Measurements from ENCODE around the gene FCSK. TPM values are rescaled to one million over a fixed set of nuclear protein-coding genes. Genes with fewer than 3 reads are reported as not detected.

Gene FCSK
- polyA plus RNA-seq, 1 donor from 2014 or later: 10.7 TPM

GRCh38 chr16:70494777-70495176, 40.4 kb downstream of the FCSK start:
- Histone ChIP-seq H3K36me3 (ENCODE audit: insufficient read depth, low read length) (no peaks in the 10 kb centered on the region), H3K9me2 (ENCODE audit: insufficient read depth, low read length) (no peaks in the 10 kb centered on the region), H3K27ac (ENCODE audit: low read length) (no peak overlapping the region), H2AFZ (ENCODE audit: low read depth, low read length) (no peak overlapping the region), H3K79me2 (replicated peaks; ENCODE audit: insufficient read depth, low read length) (no peaks in the 10 kb centered on the region), H3K9ac (ENCODE audit: low read length) (no peak overlapping the region), H4K20me1 (ENCODE audit: insufficient read depth) (no peaks in the 10 kb centered on the region), H3K4me3 (ENCODE audit: low read length) (no peak overlapping the region), H3K9me3 (ENCODE audit: low read length) (no peaks in the 10 kb centered on the region), H3F3A (ENCODE audit: insufficient read depth, low read length, poor library complexity, severe bottlenecking) (no peaks in the 10 kb centered on the region), H3K4me2 (ENCODE audit: low read length) (no peak overlapping the region), H3K27me3 (ENCODE audit: insufficient read depth, low read depth, low read length) (no peaks in the 10 kb centered on the region)
- TF ChIP-seq EZH2 (IDR thresholded peaks at IDR 0.05; ENCODE audit: borderline replicate concordance, insufficient read depth, low read length, poor library complexity, severe bottlenecking) (no peak), POLR2AphosphoS5 (IDR thresholded peaks at IDR 0.05) (no peak), SMC3 (conservative IDR thresholded peaks at IDR 0.05; ENCODE audit: poor library complexity) (no peak), EP300 (conservative IDR thresholded peaks at IDR 0.05; ENCODE audit: poor library complexity, severe bottlenecking) (no peak), RAD21 (conservative IDR thresholded peaks at IDR 0.05) (no peak), MXI1 (conservative IDR thresholded peaks at IDR 0.05; ENCODE audit: poor library complexity, severe bottlenecking) (no peak), TAF1 (IDR thresholded peaks at IDR 0.05; ENCODE audit: low read depth) (no peak), CTCF (IDR thresholded peaks at IDR 0.05; ENCODE audit: poor library complexity, severe bottlenecking) (no peak)
- TF ChIP-seq, protein P1, sequence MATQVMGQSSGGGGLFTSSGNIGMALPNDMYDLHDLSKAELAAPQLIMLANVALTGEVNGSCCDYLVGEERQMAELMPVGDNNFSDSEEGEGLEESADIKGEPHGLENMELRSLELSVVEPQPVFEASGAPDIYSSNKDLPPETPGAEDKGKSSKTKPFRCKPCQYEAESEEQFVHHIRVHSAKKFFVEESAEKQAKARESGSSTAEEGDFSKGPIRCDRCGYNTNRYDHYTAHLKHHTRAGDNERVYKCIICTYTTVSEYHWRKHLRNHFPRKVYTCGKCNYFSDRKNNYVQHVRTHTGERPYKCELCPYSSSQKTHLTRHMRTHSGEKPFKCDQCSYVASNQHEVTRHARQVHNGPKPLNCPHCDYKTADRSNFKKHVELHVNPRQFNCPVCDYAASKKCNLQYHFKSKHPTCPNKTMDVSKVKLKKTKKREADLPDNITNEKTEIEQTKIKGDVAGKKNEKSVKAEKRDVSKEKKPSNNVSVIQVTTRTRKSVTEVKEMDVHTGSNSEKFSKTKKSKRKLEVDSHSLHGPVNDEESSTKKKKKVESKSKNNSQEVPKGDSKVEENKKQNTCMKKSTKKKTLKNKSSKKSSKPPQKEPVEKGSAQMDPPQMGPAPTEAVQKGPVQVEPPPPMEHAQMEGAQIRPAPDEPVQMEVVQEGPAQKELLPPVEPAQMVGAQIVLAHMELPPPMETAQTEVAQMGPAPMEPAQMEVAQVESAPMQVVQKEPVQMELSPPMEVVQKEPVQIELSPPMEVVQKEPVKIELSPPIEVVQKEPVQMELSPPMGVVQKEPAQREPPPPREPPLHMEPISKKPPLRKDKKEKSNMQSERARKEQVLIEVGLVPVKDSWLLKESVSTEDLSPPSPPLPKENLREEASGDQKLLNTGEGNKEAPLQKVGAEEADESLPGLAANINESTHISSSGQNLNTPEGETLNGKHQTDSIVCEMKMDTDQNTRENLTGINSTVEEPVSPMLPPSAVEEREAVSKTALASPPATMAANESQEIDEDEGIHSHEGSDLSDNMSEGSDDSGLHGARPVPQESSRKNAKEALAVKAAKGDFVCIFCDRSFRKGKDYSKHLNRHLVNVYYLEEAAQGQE (IDR thresholded peaks at IDR 0.05; ENCODE audit: borderline replicate concordance): no peak

DNA sequence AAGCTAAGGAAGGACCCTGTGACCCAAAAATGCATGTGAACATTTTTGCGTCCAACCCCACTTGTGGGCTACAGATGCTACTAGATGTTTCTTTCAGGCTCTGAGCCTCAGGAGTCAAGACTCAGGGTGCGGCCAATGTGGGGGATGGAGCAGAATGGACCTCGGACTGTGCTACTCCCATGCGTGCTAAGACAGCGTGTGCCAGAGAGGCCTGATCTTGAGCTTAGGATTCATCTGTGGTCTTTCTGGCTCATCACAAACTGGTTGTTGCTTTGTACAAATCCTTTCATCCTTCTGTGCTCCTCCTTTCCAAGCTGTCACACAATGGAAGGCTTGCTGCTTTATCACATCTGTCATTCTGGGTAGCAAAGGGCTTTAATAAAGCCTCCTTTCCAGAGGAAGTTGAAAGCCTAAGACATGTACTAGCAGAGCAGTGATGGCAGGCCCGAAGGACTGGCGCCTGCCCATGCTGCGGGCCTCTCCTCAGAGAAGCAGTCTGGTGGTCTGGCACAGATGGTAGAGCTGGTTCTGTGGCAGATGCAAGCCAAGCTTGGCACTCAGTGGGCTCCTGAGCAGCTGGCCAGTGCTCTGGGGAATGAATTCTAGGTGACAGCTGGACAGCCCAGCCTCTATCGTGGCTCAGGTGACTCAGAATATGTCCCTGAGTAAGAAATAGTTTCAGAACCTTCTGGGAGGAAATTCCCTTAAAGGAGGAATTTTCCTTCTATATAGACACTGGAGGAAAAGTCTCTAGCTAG, 41.2 kb downstream of the FCSK start:
- TF ChIP-seq SMC3 (conservative IDR thresholded peaks at IDR 0.05; ENCODE audit: poor library complexity) (no peak), EZH2 (IDR thresholded peaks at IDR 0.05; ENCODE audit: borderline replicate concordance, insufficient read depth, low read length, poor library complexity, severe bottlenecking) (no peak), CTCF (IDR thresholded peaks at IDR 0.05; ENCODE audit: poor library complexity, severe bottlenecking) (no peak), TAF1 (IDR thresholded peaks at IDR 0.05; ENCODE audit: low read depth) (no peak), EP300 (conservative IDR thresholded peaks at IDR 0.05; ENCODE audit: poor library complexity, severe bottlenecking) (no peak), RAD21 (conservative IDR thresholded peaks at IDR 0.05) (no peak), POLR2AphosphoS5 (IDR thresholded peaks at IDR 0.05) (no peak), MXI1 (conservative IDR thresholded peaks at IDR 0.05; ENCODE audit: poor library complexity, severe bottlenecking) (no peak)
- TF ChIP-seq, protein P1 (IDR thresholded peaks at IDR 0.05; ENCODE audit: borderline replicate concordance): no peak
- no peak overlapping the region for H3K4me3 ChIP-seq (ENCODE audit: low read length)
- H3K4me2 ChIP-seq (ENCODE audit: low read length): no peak overlapping the region
- H3K9me3 ChIP-seq (ENCODE audit: low read length): no peaks in the 10 kb centered on the region
- H2AFZ ChIP-seq (ENCODE audit: low read depth, low read length): no peak overlapping the region
- no peaks in the 10 kb centered on the region for H4K20me1 ChIP-seq (ENCODE audit: insufficient read depth)
- H3K36me3 ChIP-seq (ENCODE audit: insufficient read depth, low read length): no peaks in the 10 kb centered on the region
- H3F3A ChIP-seq (ENCODE audit: insufficient read depth, low read length, poor library complexity, severe bottlenecking): no peaks in the 10 kb centered on the region
- H3K9me2 ChIP-seq (ENCODE audit: insufficient read depth, low read length): no peaks in the 10 kb centered on the region
- no peaks in the 10 kb centered on the region for H3K27me3 ChIP-seq (ENCODE audit: insufficient read depth, low read depth, low read length)
- H3K9ac ChIP-seq (ENCODE audit: low read length): no peak overlapping the region
- H3K79me2 ChIP-seq (replicated peaks; ENCODE audit: insufficient read depth, low read length): no peaks in the 10 kb centered on the region
- H3K27ac ChIP-seq (ENCODE audit: low read length): no peak overlapping the region
